Measurements from ENCODE around the gene MFF.
A peak's percentile ranks its signal among the peaks of the same experiment; 100 is the strongest.

MFF gene

GRCh38 chr2:227324995-227325838 lies at the start of gene MFF:
Gene MFF (plus strand): TSS chr2:227325251. CDS start chr2:227330666, 5,415 bp downstream.
- peak; percentile 57 to 84 for DNase-seq

GRCh38 chr2:227280895-227281294 lies 44.2 kb upstream of the MFF start:
- DNase-seq = no peak

- DNase-seq = no peak
Observed at GRCh38 chr2:227285741-227286236, 39.3 kb upstream of the MFF start.

GRCh38 chr2:227287771-227288170 lies 37.3 kb upstream of the MFF start:
- DNase-seq = no peak

- DNase-seq = no peak
Observed at GRCh38 chr2:227292314-227292713, 32.7 kb upstream of the MFF start.

- DNase-seq = no peak
Observed at GRCh38 chr2:227293531-227293930, 31.5 kb upstream of the MFF start.

- DNase-seq = no peak
Observed at GRCh38 chr2:227295806-227296205, 29.2 kb upstream of the MFF start.

GRCh38 chr2:227296671-227297405 lies 28.2 kb upstream of the MFF start:
- DNase-seq = no peak

GRCh38 chr2:227301523-227301922 lies 23.5 kb upstream of the MFF start:
- DNase-seq = no peak

- DNase-seq = no peak
Observed at GRCh38 chr2:227308784-227309183, 16.3 kb upstream of the MFF start.

GRCh38 chr2:227310756-227311110 lies 14.3 kb upstream of the MFF start:
- DNase-seq = no peak

GRCh38 chr2:227311861-227312506 lies 13.1 kb upstream of the MFF start:
- DNase-seq = no peak

- no peak for DNase-seq
Observed at GRCh38 chr2:227312579-227312978, 12.5 kb upstream of the MFF start.

- no peak for DNase-seq
Observed at GRCh38 chr2:227313310-227313709, 11.7 kb upstream of the MFF start.

GRCh38 chr2:227317834-227318233 lies 7.2 kb upstream of the MFF start:
- DNase-seq = no peak

- no peak for DNase-seq
Observed at GRCh38 chr2:227320305-227321094, 4.6 kb upstream of the MFF start.

- no peak for DNase-seq
Observed at GRCh38 chr2:227322530-227323205, 2.4 kb upstream of the MFF start.

GRCh38 chr2:227323818-227324217 lies 1.2 kb upstream of the MFF start:
- no peak for DNase-seq

GRCh38 chr2:227324642-227324994 lies 433 bp upstream of the MFF start:
- DNase-seq = no peak

- no peak for DNase-seq
Observed at GRCh38 chr2:227325839-227326195, 766 bp downstream of the MFF start.

GRCh38 chr2:227326783-227327182 lies 1.7 kb downstream of the MFF start:
- no peak for DNase-seq

GRCh38 chr2:227335713-227336112 lies 10.7 kb downstream of the MFF start:
- no peak for DNase-seq

Measured in bone marrow (tissue), 2 donors.